HepG2 (cell line): ENCODE measurements around the gene ZNF804B. TPM values are rescaled to one million over a fixed set of nuclear protein-coding genes. Genes with fewer than 3 reads are reported as not detected.

Source experiments
- AHDC1 ChIP-seq: sonication (generic); formaldehyde crosslinking; IDR thresholded peaks from 2 replicates; pipeline ENCODE4 v1.5.1; 2020; ENCODE audit warnings: mild to moderate bottlenecking, missing genetic modification reagents, borderline replicate concordance
- BCL6 ChIP-seq: IDR thresholded peaks from 2 replicates; pipeline ENCODE4 v1.6.1; 2016; ENCODE audit warnings: missing genetic modification reagents, missing compliant biosample characterization
- EP300 ChIP-seq, 3 experiments: sonication (generic) in 1 of 3; formaldehyde crosslinking in 1 of 3; IDR thresholded peaks; 2 replicates each; pipeline versions ENCODE4 v1.5.1 to v1.6.1; 2011 to 2020; ENCODE audit warnings: low read depth in 2 of 3, low read length in 2 of 3, borderline replicate concordance in 1 of 3, improper control_type of control experiment in 1 of 3, mild to moderate bottlenecking in 1 of 3, missing genetic modification reagents in 1 of 3, moderate library complexity in 1 of 3
- FOXA3 ChIP-seq: IDR thresholded peaks from 2 replicates; pipeline ENCODE4 v1.6.1; 2016; ENCODE audit warnings: missing genetic modification reagents, missing compliant biosample characterization
- FOXP1 ChIP-seq, 2 experiments: fragments of 450-650 bp in 1 of 2; IDR thresholded peaks; 2 replicates each; pipeline ENCODE4 v1.6.1; 2017 to 2018; ENCODE audit warnings: antibody characterized with exemption in 1 of 2
- GATA4 ChIP-seq: sonication (generic); IDR thresholded peaks from 2 replicates; pipeline ENCODE4 v1.6.1; 2016; ENCODE audit warnings: antibody characterized with exemption, low read depth, borderline replicate concordance
- HMG20A ChIP-seq: IDR thresholded peaks from 2 replicates; pipeline ENCODE4 v1.6.1; 2016; ENCODE audit warnings: borderline replicate concordance
- KDM4B ChIP-seq: sonication (generic); formaldehyde crosslinking; IDR thresholded peaks from 2 replicates; pipeline ENCODE4 v1.4.0; 2020; ENCODE audit warnings: missing genetic modification reagents
- NFIC ChIP-seq: IDR thresholded peaks from 2 replicates; pipeline ENCODE4 v1.6.1; 2012; ENCODE audit warnings: mild to moderate bottlenecking, low read length, inconsistent platforms
- RARA ChIP-seq: IDR thresholded peaks from 2 replicates; pipeline ENCODE4 v1.6.1; 2016; ENCODE audit warnings: missing genetic modification reagents, missing compliant biosample characterization
- SAFB2 ChIP-seq: sonication (generic); formaldehyde crosslinking; IDR thresholded peaks from 2 replicates; pipeline ENCODE4 v1.5.1; 2020; ENCODE audit warnings: missing genetic modification reagents, low read depth, mild to moderate bottlenecking, borderline replicate concordance
- TFAP4 ChIP-seq: sonication (generic); IDR thresholded peaks from 2 replicates; pipeline ENCODE4 v1.6.1; 2016; ENCODE audit warnings: low read depth, borderline replicate concordance
- ZNF563 ChIP-seq: sonication (generic); formaldehyde crosslinking; IDR thresholded peaks from 2 replicates; pipeline ENCODE4 v1.8.0; 2022; ENCODE audit warnings: mild to moderate bottlenecking, moderate library complexity, missing genetic modification reagents
- polyA plus RNA-seq, 8 experiments: library from polyadenylated mRNA; depleted of rRNA in 3 of 8; stranded (reverse) in 7 of 8; unstranded in 1 of 8; fragments of >200 nt; fragmentation: Illumina TruSeq in 4 of 8; extraction: Trizol in 4 of 8; gene quantifications; 2 replicates each; pipeline versions ENCODE4 v1.2.1 to v1.2.3, GENCODE V29; 2011 to 2016; ENCODE audit warnings: low read depth in 4 of 8, missing spikeins in 1 of 8, mixed read lengths in 1 of 8; ENCODE audit not compliant: insufficient read depth in 1 of 8
- total RNA-seq, 5 experiments: library from RNA; depleted of rRNA; stranded (reverse); fragments of >200 nt; fragmentation: Illumina TruSeq; extraction: Trizol; gene quantifications; 2 replicates each; pipeline ENCODE4 v1.2.3, GENCODE V29; 2016; ENCODE audit warnings: low read depth in 1 of 5
- TF ChIP-seq, protein P1 (sequence below): IDR thresholded peaks from 2 replicates; pipeline ENCODE4 v1.4.0; 2020; ENCODE audit warnings: mild to moderate bottlenecking, missing genetic modification reagents
- TF ChIP-seq, protein P2 (sequence below): sonication (generic); formaldehyde crosslinking; IDR thresholded peaks from 2 replicates; pipeline ENCODE4 v1.4.0; 2020; ENCODE audit warnings: missing genetic modification reagents

Gene ZNF804B
- total and polyA plus RNA-seq, 2 of the 13 experiments (the other 11 are each of a cell fraction or from before 2014, with no cell fraction given): not detected

DNA sequence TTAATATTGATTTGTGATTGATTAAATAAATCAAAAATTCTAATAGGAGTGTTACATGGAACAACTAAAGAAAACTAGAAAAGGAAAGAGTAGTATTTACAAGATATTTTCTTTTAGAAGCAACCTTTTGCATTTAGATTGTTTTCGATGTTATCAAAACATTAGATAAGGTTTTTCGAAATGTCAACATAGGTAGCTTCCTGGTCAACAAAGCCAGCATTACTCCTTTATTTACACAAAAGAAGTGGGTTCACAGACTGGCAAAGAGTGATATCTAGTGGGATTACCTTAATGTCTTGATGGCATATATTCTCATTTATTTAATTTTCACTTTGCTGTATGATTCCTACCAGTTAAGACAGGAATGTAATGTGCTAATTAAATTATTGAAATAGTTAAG, 153.4 kb downstream of the ZNF804B start (continued):
- TF ChIP-seq, protein P1, sequence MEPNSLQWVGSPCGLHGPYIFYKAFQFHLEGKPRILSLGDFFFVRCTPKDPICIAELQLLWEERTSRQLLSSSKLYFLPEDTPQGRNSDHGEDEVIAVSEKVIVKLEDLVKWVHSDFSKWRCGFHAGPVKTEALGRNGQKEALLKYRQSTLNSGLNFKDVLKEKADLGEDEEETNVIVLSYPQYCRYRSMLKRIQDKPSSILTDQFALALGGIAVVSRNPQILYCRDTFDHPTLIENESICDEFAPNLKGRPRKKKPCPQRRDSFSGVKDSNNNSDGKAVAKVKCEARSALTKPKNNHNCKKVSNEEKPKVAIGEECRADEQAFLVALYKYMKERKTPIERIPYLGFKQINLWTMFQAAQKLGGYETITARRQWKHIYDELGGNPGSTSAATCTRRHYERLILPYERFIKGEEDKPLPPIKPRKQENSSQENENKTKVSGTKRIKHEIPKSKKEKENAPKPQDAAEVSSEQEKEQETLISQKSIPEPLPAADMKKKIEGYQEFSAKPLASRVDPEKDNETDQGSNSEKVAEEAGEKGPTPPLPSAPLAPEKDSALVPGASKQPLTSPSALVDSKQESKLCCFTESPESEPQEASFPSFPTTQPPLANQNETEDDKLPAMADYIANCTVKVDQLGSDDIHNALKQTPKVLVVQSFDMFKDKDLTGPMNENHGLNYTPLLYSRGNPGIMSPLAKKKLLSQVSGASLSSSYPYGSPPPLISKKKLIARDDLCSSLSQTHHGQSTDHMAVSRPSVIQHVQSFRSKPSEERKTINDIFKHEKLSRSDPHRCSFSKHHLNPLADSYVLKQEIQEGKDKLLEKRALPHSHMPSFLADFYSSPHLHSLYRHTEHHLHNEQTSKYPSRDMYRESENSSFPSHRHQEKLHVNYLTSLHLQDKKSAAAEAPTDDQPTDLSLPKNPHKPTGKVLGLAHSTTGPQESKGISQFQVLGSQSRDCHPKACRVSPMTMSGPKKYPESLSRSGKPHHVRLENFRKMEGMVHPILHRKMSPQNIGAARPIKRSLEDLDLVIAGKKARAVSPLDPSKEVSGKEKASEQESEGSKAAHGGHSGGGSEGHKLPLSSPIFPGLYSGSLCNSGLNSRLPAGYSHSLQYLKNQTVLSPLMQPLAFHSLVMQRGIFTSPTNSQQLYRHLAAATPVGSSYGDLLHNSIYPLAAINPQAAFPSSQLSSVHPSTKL (CRISPR knock-in tag): peak; percentile 67
- TF ChIP-seq FOXA3 (peak; percentile 87), TFAP4 (no peak), SAFB2 (CRISPR knock-in tag) (no peak), GATA4 (peak; percentile 42; the same call in 1 of the 2 replicates), NFIC (peak; percentile 59; the same call in 1 of the 2 replicates), AHDC1 (CRISPR knock-in tag) (peak; percentile 55; the same call in 1 of the 2 replicates), EP300 (IDR thresholded peaks at IDR 0.05; ENCODE audit: low read depth in 2 of 2, low read length in 2 of 2) (peak in 1 of 2 experiments; percentile 28; a peak in 1 of 4 replicates), EP300 (CRISPR knock-in tag; IDR thresholded peaks at IDR 0.05; ENCODE audit: borderline replicate concordance) (no peak), ZNF563 (CRISPR knock-in tag) (no peak), FOXP1 (IDR thresholded peaks at IDR 0.05) (no peak), FOXP1 (CRISPR knock-in tag; IDR thresholded peaks at IDR 0.05) (peak; percentile 75), HMG20A (peak; percentile 39; the same call in 1 of the 2 replicates), BCL6 (CRISPR knock-in tag) (peak; percentile 40), RARA (CRISPR knock-in tag) (0 out of 2 replicates have a peak, but pooled peaks have one; percentile 20), KDM4B (no peak)
- TF ChIP-seq, protein P2, sequence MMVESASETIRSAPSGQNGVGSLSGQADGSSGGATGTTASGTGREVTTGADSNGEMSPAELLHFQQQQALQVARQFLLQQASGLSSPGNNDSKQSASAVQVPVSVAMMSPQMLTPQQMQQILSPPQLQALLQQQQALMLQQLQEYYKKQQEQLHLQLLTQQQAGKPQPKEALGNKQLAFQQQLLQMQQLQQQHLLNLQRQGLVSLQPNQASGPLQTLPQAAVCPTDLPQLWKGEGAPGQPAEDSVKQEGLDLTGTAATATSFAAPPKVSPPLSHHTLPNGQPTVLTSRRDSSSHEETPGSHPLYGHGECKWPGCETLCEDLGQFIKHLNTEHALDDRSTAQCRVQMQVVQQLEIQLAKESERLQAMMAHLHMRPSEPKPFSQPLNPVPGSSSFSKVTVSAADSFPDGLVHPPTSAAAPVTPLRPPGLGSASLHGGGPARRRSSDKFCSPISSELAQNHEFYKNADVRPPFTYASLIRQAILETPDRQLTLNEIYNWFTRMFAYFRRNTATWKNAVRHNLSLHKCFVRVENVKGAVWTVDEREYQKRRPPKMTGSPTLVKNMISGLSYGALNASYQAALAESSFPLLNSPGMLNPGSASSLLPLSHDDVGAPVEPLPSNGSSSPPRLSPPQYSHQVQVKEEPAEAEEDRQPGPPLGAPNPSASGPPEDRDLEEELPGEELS: 0 out of 2 replicates have a peak, but pooled peaks have one; percentile 27
